ENCODE results near the gene RAB3GAP2. TPM values are rescaled to one million over a fixed set of nuclear protein-coding genes. Genes with fewer than 3 reads are reported as not detected.

Gene RAB3GAP2
- total and polyA plus RNA-seq, 10 of the 15 experiments (the other 5 are each of a cell fraction or from before 2014, with no cell fraction given): 11.9 to 51.1 (median 24.4) TPM

- TF ChIP-seq PKNOX1 (IDR thresholded peaks at IDR 0.05) (no peak), SREBF1 (IDR thresholded peaks at IDR 0.05; ENCODE audit: low read length) (no peak), YBX1 (IDR thresholded peaks at IDR 0.05) (no peak), SRF (IDR thresholded peaks at IDR 0.05; ENCODE audit: low read depth in 2 of 2, low read length in 2 of 2) (no peak), POLR2AphosphoS2 (IDR thresholded peaks at IDR 0.05; ENCODE audit: low read depth, low read length) (no peak)
Measured at GRCh38 chr1:220123066-220123465, 149.2 kb downstream of the RAB3GAP2 start (continued).

GRCh38 chr1:220121791-220122530 is 150.3 kb downstream of the RAB3GAP2 start:
- 77% methylated on average over 8 of the region's 8 CpGs for WGBS (ENCODE audit: insufficient coverage, insufficient replicate concordance, low lambda C conversion rate, missing lambda C conversion rate)
- RAD21 ChIA-PET (ENCODE audit: unreplicated experiment): no interaction called here
- H4K20me1 ChIP-seq (ENCODE audit: control insufficient read depth, insufficient read depth): no peaks in the 10 kb centered on the region
- FAIRE-seq (no peak), DNase-seq (ENCODE audit: low read depth, low spot score) (no peak), ATAC-seq (no peak)
- no peak overlapping the region for H3K27ac ChIP-seq (ENCODE audit: control insufficient read depth, insufficient read depth)
- no peak overlapping the region for H3K4me3 ChIP-seq
- H3K4me1 ChIP-seq (ENCODE audit: control insufficient read depth, insufficient read depth, low read length): no peaks in the 10 kb centered on the region
- no peaks in the 10 kb centered on the region for H3K9me3 ChIP-seq (replicated peaks; ENCODE audit: control insufficient read depth, insufficient read depth, low read length)
- H3K27me3 ChIP-seq (replicated peaks in 1 of 2; ENCODE audit: control insufficient read depth in 2 of 2, insufficient read depth in 2 of 2, low read length in 1 of 2): no peaks in the 10 kb centered on the region
- SMC1A ChIA-PET (ENCODE audit: uncharacterized antibody, unreplicated experiment): interaction anchor here (1.7 kb wide), 1 partner anchor 9 kb away, joined by 4 read pairs; no protein-coding TSS in a partner anchor
- CTCF ChIA-PET: interaction anchor here (1.0 to 7.3 kb wide), 3 partner anchors 9 to 23 kb away, joined by 6 to 54 read pairs (median 6); no protein-coding TSS in a partner anchor
- no peak overlapping the region for H2AFZ ChIP-seq (ENCODE audit: control insufficient read depth, low read depth, low read length)
- in situ Hi-C loops (cut with MboI): no loop called here
- no peaks in the 10 kb centered on the region for H3K79me2 ChIP-seq (ENCODE audit: control insufficient read depth, insufficient read depth, low read length)
- POLR2A ChIA-PET: interaction anchor here (1.0 kb wide), 1 partner anchor 22 kb away, joined by 3 read pairs; no protein-coding TSS in a partner anchor
- intact Hi-C loops (cut with micrococcal nuclease; ENCODE audit: unreplicated experiment): loop anchor here (5.0 kb wide), 1 partner anchor 130 kb away; no protein-coding TSS in a partner anchor
- no peak overlapping the region for H3K9ac ChIP-seq (ENCODE audit: control insufficient read depth, insufficient read depth, low read length)
- peaks cover 0 to 2% of the 10 kb centered on the region in 2 experiments; a peak in 1 of 4 replicates for H3K36me3 ChIP-seq (ENCODE audit: control insufficient read depth in 2 of 2, insufficient read depth in 2 of 2, low read length in 1 of 2)
- H3K4me2 ChIP-seq (ENCODE audit: control insufficient read depth, insufficient read depth): no peak overlapping the region
- TF ChIP-seq CBX3 (IDR thresholded peaks at IDR 0.05; ENCODE audit: borderline replicate concordance, low read depth) (no peak), IKZF1 (conservative IDR thresholded peaks at IDR 0.05) (no peak), TCF7 (IDR thresholded peaks at IDR 0.05; ENCODE audit: borderline replicate concordance) (no peak), CREM (IDR thresholded peaks at IDR 0.05; ENCODE audit: low read depth) (no peak), KDM1A (IDR thresholded peaks at IDR 0.05; ENCODE audit: borderline replicate concordance) (no peak)
- BruUV-seq (replicated peaks): no TSS peak
